HG02885 (cell line): ENCODE results near the gene FNBP1.
A peak's percentile ranks its signal among the peaks of the same experiment; 100 is the strongest.

Experiments
- ATAC-seq: cut with Tn5 transposase; IDR thresholded peaks from one replicate; pipeline ENCODE4 v1.9.1; 2021; ENCODE audit warnings: mild to moderate bottlenecking; ENCODE audit not compliant: unreplicated experiment, poor library complexity

Gene FNBP1

DNA sequence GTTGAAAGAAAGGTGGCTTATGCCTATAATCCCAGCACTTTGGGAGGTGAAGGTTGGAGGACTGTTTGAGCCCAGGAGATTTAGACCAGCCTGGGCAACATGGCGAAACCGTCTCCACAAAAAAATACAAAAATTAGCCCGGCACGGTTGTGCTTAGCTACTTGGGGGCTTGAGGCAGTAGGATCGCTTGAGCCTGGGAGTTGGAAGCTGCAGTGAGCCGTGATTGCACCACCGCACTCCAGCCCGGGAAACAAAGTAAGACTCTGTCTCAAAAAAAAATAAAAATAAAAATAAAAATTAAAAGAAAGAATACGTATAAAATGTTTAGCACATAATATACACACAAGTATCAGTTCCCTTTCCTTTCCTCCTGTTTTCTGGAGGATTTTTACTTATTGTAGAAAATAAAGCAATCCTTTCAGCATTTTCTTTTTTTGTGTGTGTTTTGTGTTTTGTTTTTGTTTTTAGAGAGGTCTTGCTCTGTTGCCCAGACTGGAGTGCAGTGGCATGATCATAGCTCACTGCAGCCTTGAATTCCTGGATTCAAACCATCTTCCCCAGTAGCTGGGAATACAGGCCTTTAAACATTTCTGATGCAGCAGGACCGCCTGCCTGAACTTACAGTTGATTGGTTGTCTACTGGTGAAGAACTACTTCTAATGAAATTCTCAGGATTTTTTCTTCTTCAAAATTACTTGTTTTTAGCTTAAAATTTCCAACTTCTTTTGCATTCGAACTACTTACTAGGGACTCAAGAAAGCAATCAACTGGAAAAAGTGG lies 6.6 kb upstream of the FNBP1 start:
- no peak for ATAC-seq

DNA sequence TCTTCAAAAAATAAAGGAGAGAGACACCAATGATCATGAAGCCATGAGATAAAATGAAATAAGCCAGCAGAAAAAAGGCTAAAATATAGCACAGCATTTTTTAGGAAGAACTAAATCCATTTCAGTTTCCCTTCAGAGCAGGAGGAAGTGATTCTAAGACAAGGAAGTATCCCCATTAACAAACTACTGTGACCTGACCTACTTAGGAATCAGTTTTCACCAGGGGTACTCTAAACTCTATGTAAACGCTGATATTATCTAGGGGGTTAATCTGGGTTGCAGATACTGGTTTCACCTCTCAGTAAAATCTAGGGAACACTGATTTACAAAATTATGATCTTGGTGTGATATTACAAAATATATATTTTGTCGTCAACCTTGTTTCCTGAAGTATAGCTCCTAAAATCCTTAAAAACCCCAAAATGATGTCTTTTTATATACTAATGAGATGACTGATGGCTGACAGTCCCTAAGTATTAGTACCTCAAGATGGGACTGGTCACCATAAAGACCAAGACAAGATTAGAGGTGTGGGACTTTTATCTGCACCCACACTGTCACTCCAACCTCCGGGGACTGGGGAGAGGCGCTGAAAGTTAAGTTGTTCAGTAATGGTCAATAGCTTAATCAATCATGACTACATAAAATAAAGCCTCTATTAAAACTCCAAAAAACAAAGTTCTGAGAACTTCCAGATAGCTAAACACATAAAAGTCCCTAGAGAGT lies 2.9 kb upstream of the FNBP1 start:
- no peak for ATAC-seq

DNA sequence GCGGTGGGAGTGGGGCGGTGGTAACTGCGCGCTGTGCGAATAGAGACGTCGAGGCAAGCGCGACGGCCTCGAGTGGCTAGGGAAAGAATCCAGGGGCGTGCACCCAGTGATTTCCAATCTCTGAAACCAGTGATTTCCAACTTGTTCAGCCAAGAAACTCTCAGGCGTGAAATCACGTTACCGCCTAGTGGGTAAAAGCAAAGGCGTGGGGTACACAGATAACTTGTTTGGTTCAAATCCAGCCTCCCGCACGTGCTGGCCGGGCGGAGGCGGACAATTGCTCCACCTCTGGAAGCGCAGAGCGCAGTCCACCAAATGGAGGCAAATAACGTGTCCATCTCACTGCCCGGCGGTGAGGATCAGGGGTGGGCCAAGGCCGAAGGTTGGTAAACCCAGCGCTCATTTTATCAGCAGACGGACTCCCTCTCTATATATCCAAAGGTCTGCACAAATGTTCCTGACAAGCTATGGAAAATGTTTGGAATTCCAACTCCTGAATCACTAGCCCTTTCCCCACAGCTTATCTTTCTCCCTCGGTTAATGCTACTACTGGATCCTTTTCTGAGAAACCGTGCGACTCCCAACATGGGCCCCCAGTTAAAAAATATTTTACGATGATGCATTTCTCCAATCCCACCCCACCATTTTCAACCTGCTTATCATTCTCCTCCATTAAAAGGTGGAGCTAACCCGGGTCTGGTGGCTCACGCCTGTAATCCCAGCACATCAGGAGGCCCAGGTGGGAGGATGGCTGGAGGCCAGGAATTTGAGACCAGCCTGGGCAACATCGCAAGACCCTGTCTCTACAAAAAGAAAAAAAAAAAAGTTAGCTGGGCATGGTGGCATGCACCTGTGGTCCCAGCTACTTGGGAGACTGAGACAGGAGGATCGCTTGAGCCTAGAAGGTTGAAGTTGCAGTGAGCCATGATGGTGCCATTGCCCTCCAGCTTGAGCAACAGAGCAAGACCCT lies 950 bp upstream of the FNBP1 start:
- ATAC-seq, result no peak

DNA sequence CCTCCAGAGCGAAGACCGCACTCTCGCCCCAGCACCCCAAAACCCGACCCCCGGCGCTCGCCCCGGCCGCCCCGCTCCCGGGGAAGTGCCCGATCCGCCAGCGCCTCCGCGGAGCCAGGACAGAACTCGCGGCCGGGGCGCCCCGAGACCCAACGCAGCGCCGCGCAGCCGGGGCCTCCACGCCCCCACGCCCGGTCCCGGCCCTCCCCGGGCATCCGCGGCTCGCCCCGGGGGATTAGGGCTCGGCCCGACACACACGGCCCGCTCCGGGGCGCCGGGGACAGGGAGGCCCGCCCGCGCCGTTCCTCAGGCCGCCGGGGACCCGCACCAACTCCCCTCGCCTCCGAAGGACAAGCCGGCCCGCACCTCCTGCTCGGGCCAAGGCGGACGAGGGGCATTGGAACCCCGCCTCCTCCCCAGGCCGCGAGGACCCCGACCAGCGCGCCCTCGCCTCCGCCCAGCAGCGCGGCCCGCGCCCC lies 544 bp downstream of the FNBP1 start:
- ATAC-seq, result peak; percentile 1

DNA sequence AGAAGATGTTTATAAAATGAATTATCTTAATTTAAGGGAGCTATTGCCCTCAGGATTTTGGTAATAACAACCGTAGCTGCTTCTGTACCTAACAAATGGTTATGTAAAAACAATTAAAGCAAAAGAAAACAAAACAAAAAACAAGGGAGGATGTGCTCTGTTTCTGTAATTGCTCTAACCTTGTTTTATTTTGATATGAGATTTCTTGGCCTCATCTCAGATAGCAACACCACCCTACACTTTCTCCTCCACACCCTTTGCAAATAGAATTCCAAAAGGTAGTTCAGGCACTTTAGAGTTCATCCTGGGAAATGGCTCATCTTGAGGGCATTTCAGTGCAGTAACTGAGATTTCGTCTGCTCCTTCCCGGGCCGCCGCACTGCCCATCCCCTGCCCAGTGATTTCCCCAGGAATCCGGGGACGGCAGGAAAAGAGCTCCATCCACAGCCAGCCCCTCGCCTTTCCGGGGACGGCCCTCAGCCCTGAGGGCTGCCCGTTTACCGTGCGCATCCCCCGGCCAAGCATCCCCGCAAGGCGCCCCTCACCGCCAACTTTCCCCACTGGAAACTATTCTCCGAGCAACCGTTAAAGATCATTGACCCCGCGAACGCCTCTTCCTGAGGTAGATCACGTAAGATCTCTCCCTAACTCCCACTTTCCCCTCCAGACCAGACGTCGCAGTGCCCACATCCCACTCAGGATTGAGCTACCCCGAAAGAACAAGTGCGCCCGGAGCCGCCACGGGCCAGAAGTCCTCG lies 1.2 kb downstream of the FNBP1 start:
- ATAC-seq, result no peak

DNA sequence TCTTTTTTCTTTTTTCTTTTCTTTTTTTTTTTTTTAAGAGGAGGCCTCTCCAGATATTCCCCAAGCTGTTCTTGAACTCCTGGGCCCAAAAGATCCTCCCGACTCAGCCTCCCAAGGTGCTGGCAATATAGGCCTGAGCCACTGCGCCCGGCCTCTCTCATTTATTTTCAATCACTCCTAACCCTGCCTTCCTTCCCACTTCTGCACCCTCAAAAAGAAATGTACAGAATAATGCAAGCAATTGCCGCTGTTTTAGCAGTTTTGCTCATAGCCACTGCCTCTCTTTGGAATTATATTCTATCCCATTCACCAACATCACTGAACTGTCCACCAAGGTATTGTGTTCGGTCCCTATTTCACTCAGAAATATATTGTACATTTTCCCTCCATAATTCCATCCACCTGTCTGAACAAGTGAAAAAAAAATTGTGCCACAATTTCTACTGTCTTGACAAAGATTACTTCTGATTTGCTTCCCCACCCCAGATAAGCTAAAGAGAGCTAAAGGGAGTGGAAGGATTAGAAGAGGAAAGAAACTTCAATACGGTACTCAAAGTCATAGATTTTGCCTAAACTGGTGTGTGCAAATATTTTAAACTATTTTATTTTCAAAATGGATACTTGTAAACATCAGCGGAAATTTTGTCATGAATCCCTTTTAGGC lies 1.9 kb downstream of the FNBP1 start:
- no peak for ATAC-seq

DNA sequence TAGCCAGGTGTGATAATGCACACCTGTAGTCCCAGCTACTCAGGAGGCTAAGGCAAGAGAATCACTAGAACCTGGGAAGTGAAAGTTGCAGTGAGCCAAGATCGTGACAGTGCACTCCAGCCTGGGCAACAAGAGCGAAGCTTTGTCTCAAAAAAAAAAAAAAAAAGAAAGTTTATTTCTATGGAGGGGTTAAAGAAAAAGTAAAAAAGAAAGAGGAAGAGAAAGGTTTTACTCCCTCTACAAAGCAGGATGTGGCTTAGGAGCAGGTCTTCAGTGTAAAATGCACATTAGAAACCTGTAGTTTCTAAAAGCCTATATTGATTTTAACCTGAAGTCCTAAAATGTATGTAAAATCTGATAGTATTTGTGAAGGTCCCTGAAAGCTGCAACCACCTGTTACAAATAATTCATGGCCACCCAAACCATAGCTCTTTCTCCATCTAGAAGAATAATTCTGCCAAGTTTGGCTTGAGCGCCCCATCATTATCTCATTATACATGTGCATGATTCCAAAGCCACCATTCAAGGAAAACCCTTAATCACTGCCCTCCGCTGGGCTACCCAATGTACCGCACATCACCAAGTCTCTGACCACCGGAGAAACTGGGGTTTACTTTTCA lies 3.4 kb downstream of the FNBP1 start:
- no peak for ATAC-seq

DNA sequence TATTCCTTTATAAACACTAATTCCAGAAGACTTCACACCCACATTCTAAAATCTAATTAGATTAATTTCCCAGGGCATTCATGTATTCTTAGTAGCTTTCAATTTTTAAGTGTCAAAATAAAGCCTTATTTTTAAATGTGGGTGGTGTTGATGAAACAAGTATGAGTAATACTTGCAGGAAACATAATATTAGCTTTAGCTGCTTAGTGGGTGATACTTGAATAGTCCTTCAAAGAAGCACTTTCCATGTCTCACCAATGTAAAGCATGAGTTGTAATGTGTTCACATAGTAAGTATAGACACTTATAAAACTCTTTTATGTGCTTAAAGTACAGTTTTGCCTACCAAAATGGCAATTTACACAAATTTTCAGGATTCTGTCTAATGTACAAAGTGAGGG lies 6.9 kb downstream of the FNBP1 start:
- ATAC-seq, result no peak

DNA sequence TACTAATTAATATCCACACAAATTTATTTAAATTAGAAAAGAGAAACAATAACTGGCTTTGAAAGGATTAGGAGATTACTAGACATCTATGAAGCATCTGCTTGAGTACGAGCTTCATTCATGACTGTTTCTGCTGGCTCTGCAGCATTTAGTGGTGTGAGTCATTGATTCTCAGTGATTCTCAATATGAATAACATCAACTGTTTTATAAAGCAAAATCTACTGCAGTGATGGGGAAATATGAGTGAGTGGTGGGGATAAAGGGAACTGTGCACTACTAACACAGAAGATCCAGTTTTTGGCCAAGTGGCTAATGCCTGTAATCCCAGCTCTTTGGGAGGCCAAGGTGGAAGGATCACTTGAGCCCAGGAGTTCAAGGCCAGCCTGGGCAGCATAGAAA lies 8.4 kb downstream of the FNBP1 start:
- no peak for ATAC-seq

DNA sequence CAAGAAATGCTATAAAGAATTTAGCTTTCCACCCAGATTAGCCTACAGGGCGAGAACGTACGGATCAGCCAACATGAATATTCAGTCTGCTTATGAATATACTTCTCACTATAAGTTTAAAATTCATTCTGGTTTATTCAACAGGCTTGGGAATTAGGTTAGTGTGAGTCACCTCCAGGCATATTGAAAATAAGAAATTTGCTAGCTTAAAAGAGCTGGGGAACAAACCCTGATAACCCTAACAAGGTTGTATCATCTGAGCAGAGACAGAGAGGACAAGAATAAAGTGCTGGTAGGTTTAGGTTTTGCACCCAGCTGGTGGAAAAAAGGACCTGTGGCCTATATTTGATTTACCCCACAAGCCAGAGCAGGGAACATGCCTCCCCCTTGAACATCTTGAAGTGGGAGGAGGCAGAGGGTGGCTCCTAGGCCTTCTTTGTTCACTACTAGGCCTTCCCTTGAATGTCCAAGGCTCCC lies 12.3 kb downstream of the FNBP1 start:
- ATAC-seq, result no peak

DNA sequence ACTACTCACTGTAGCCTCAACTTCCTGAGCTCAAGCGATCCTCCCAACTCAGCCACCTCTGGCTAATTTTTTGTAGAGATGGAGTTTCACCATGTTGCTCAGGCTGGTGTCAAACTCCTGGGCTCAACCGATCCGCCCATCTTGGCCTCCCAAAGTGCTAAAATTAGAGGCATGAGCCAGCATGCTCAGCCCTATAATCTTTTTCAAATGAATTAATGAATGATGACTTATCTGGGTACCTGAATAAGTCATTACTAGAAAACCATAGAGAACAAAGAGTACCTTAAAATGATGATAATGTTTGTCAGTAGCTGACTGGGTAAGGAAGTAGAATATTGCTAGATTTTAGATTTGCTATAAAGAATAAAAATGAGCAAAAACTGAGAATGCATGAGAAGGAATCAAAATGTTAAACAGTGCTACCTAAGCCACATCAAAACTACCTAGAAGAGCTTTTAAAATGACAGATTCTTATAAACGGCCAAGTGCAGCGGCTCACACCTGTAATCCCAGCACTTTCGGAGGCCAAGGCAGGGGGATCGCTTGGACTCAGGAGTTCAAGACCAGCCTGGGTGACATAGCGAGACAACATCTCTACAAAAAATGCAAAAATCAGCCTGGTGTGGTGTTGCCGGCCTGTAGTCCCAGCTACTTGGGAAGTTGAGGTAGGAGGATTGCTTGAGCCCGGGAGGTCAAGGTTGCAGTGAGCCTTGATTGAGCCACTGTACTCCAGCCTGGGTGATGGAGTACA lies 13.6 kb downstream of the FNBP1 start:
- ATAC-seq, result no peak

DNA sequence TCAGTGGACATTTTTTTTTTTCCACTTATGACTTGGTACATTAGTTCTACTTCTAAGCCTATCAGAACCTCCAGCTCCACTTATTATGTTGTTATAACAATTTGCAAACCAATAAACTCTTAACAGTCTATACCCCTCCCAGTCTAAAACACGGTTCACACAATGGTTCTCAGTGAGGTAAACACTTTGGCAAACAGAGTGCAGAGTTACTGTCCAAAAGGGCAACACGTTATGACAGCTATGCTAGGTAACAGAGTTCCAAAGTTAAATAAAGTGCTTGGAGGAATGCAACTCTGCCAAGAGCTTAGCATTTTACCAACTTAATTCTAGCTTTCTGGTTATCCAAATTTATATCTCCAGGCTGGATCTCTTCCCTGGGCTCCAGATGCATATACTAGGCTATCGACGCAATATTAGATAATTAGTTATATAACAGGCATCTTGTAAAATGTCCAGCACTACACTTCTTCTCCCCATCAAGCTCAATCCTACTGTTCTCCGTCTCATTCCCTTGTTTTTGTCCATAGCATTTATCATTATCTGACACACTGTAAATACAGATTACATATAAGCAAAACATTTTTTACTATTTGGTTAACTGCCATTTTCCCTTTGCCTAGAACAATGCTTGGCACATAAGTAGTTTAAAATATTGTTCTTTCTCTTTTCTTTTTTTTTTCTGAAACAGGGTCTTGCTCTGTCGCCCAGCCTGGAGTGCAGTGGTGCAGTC lies 14.3 kb downstream of the FNBP1 start:
- ATAC-seq, result no peak

DNA sequence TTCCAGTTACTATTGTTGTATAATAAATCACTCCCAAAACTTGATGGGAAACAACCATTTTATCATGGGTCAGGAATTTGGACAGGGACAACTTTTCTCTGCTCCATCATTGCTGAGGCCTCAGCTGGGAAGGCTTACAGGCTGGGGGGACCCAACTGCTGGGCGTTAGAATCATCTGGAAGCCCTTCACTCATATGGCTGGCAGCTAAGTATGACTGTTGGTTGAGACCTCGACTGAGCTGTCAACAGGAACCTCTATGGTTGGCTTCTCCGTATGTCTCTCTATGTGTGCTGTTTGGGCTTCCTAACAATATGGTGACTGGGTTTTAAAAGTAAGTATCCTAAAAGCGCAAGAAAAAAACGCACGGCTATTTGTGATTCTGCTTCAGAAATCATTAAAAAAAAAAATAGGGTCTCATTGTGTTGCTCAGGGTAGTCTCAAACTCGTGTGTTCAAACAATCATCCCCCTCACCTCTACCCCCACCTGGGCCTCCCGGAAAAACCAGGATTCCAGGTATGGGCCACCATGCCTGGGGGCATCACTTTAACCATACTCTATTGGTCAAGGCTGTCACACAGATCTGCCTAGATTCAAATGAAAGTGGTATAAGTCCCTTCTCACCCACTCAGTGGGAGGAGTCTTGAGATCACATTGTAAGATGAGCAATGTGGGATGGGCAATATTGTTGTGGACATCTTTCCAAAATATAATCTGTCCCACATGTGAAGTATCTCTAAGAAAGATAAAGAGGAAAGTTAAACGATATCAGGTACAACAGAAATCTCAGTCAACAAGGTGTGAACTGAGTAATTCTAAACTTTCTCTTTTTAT lies 15.2 kb downstream of the FNBP1 start:
- ATAC-seq, result no peak

DNA sequence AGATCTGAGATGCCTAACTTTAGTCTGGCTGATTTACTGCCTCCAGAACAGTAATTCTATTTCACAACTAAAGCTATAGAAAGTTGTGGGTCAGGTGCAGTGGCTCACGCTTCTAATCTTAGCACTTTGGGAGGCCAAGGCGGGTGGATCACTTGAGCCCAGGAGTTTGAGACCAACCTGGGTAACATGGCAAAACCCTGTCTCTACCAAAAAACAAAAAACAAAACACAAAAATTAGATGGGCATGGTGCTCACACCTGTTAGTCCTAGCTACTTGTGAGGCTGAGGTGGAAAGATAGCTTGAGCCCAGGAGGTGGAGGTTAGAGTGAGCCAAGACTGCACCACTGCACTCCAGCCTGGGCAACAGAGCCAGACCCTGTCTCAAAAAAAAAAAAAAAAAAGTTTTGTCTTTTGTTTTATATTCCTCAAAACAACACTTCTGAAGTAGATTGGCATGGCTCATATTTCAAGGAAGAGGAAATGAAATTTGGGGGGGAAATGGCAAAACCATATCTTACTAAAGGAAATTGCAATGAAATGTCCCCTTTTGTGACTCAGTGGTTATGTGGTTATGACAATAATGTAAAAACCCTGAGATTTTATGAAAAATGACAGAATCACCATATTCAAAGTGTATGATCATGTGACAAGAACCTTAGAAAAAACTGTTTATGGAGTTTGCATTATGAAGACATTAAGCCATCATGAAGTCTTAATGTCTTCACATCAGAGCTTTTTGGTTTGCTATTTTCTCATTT lies 16.2 kb downstream of the FNBP1 start:
- ATAC-seq, result no peak

DNA sequence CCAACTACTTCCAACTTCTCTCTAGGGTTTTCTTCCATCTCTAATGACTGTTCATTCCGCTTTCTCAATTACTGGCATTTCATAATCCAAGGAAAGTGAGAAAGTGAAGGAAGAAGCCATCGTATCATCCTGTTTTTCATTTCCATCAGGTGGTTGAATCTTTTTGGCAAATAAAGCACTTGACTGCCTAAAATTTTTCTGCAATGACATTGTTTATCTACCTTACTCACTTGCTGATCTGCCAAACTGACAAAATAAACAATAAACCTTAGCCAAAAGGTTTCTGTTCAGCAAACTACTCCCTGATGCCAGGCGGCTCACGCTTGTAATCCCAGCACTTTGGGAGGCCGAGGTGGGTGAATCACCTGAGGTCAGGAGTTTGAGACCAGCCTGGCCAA lies 18.4 kb downstream of the FNBP1 start:
- ATAC-seq, result no peak

DNA sequence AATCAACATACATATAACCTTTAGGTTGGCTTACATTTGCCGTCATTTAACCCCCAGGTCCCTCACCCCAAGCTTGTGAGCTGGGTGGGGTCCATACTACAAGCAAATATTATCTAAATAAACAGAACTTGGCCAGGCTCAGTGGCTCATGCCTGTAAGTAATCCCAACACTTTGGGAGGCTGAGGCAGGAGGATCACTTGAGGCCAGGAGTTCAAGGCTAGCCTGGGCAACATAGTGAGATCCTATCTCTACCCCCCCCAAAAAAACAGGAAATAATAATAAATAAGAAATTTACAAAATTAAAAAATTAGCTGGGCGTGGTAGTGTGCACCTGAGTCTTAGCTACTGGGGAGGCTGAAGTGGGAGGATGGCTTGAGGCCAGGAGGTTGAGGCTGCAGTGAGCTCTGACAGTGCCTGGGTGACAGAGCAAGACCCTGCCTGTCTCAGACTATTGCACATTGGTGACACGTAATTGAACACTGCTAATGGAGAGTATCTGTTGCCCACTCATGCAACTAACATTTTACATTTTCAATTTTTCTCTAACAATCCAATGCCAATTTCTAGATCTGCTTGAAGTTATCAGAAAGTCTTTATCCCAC lies 18.9 kb downstream of the FNBP1 start:
- no peak for ATAC-seq
